GM19043 (cell line): ENCODE results near the gene TAMALIN.

Experiments used
- ATAC-seq: cut with Tn5 transposase; IDR thresholded peaks from one replicate; pipeline ENCODE4 v1.9.1; 2021; ENCODE audit warnings: low read depth; ENCODE audit not compliant: unreplicated experiment

The TAMALIN gene

DNA sequence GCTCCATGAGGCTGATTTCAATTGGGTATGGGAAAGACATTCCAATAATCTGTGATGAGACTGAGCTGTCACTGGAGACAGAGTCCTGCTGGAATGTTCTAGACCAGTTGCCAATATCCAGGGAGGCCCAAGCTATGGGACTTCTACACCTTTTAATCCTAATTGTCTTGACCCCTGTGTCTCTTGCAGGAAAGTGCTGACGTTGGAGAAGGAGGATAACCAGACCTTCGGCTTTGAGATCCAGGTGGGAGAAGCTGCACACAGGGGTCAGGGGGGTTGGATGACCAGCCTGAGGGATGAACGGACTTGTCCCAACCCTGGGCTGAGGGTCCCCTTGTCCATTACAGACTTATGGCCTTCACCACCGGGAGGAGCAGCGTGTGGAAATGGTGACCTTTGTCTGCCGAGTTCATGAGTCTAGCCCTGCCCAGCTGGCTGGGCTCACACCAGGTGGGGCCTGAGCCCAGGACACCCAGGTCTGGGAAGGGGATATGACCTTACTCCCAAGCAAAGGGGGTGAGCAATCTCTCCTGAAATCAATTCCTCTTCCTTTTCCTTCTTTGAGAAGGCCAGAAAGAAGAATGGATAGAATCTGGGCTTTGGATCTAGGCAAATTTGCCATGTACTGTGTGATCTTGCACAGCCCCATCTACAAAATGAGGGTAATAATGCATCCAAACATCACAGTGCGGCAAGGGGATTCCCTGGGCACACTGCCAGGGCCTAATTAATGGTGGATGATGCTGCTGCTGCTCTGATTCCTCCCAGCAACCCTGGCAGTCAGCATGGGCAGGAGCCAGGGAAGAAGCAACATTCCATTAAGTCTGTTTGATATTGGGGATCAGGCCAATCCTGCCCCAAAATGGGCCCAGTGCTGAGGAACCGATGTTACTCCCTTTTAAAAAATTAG lies 4.2 kb downstream of the TAMALIN start:
- no peak for ATAC-seq

GRCh38 chr12:52011602-52012214 lies 5.0 kb downstream of the TAMALIN start:
- no peak for ATAC-seq

DNA sequence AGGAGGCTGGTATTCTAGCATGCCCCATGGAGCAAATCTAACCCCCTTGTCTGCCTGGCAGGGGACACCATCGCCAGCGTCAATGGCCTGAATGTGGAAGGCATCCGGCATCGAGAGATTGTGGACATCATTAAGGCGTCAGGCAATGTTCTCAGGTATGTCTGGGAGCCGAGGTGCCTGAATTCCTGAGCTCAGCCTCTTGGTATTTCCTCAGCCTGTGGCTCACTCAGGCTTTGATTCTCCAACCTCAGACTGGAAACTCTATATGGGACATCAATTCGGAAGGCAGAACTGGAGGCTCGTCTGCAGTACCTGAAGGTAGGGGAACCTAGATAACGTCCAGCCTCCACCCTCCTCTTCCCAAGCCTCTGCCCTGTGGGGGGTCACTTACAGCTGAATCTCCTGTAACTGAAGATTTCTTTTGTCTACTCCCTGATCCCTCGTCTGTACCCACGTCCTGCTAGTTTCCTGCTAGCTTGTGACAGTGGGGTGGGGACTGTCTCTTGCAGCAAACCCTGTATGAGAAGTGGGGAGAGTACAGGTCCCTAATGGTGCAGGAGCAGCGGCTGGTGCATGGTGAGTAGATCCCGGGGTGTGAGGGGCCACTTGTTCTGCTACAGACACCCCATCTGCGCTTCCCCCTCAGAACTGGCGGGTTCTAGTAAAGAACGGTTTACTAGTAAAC lies 7.0 kb downstream of the TAMALIN start:
- no peak for ATAC-seq

DNA sequence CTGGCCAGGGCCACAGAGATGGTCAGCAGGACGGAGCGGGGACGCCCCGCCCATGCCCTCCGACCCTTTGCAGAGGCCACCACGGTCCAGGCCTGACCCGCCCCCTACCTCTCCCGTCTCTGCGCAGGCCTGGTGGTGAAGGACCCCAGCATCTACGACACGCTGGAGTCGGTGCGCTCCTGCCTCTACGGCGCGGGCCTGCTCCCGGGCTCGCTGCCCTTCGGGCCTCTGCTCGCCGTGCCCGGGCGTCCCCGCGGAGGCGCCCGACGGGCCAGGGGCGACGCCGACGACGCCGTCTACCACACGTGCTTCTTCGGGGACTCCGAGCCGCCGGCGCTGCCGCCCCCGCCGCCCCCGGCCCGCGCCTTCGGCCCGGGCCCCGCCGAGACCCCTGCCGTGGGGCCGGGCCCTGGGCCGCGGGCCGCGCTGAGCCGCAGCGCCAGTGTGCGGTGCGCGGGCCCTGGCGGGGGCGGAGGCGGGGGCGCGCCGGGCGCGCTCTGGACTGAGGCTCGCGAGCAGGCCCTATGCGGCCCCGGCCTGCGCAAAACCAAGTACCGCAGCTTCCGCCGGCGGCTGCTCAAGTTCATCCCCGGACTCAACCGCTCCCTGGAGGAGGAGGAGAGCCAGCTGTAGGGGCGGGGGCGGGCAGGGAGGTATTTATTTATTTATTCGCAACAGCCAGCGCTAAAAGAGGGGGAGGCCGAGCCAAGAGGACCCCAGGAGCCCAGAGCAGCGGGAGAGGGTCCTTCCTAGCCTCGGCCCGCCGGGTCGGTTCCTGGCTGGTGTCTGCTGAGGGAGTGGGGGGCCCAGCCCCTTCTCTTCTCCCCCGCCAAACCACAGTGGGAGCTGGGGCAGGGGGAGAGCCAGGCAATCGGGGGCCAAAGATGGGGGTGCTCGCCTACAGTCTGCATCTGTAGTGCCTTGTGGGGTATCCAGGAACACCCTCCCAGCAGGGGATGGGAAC lies 8.1 kb downstream of the TAMALIN start:
- ATAC-seq: no peak

GRCh38 chr12:52015532-52016041 lies 8.8 kb downstream of the TAMALIN start:
- ATAC-seq: no peak

GRCh38 chr12:52018433-52019112 lies 11.8 kb downstream of the TAMALIN start:
- ATAC-seq: no peak

GRCh38 chr12:52019113-52019770 lies 12.5 kb downstream of the TAMALIN start:
- ATAC-seq: no peak

GRCh38 chr12:52020539-52021336 lies 14.0 kb downstream of the TAMALIN start:
- no peak for ATAC-seq

GRCh38 chr12:52022841-52023181 lies 16.1 kb downstream of the TAMALIN start:
- no peak for ATAC-seq

DNA sequence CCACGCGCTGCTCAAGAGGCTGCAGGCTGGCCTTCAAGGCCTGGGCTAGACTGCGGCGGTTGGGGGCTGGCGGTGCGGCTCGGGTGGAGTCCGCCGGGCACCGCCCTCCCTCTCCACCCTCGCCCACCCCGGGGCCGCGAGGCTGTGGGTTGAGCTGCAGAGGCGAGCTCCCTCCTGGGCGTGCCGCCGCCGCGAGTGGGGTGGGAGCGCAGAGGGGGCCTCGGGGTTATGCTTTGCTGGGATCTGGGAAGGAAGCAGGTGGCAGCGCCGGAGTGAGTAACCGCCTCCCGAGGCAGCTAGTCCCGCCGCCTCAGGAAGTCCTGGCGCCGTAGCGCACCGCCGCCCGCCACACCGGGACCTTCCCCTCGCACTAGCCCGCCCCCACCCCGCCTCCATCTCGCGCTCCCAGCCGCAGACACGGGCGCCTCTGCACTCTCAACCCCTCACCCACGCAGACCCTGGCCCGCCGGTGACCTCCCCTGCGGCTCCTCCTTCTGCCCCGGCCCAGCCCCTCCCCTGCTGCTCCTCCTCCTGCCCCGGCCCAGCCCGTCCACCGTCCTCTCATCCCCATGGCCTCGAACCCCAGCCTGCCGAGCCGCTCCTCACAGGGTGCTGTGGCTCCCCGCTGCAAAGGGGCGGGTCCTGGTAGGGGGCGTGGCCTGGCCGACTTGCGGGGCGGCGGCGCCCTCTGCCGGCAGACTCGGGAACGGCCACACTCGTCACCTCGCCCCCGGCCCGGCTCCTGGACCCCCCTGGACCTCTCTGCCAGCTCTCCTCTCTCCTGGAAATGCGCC lies 16.6 kb downstream of the TAMALIN start:
- ATAC-seq: no peak

DNA sequence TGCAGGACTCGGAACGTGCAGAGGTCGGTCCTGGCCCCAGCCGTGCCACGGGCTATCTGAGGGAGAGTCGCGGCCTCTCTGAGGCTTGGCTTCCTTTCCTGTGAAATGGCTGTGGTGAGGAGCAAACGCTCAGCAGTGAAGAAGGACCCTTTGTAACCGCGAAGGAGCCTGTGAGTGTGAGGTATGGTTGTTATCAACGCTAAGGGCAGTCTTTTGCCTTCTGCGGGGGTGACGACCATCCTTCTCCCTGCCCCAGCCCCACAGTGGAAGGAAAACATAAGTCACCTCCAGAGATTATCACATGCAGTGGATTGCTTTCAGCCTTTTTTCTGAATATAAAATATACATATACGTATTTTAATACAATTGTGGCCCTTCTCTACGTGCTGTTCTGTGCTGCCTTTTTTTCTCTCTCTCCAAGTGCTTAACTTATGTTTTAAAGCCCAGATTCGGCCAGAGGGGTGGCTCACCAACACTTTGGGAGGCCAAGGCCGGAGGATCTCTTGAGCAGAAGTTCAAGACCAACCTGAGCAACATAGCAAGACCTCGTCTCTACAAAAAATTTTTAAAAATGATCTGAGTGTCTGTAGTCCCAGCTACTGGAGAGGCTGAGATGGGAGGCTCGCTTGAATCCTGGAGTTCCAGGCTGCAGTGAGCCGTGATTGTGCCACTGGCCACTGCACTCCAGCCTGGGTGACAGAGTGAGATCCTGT lies 17.4 kb downstream of the TAMALIN start:
- no peak for ATAC-seq

- no peak for ATAC-seq
Measured at GRCh38 chr12:52024845-52025230, 18.1 kb downstream of the TAMALIN start.

GRCh38 chr12:52026263-52026662 lies 19.5 kb downstream of the TAMALIN start:
- no peak for ATAC-seq

GRCh38 chr12:52027085-52027843 lies 20.5 kb downstream of the TAMALIN start:
- no peak for ATAC-seq

GRCh38 chr12:52029685-52030084 lies 22.9 kb downstream of the TAMALIN start:
- ATAC-seq: no peak

GRCh38 chr12:52032446-52032803 lies 25.7 kb downstream of the TAMALIN start:
- ATAC-seq: no peak
